GM19463 (cell line): ENCODE results near the gene PIGQ.

Experiments
- ATAC-seq: cut with Tn5 transposase; IDR thresholded peaks from one replicate; pipeline ENCODE4 v1.9.1; 2021; ENCODE audit warnings: mild to moderate bottlenecking, moderate library complexity; ENCODE audit not compliant: unreplicated experiment

PIGQ gene

GRCh38 chr16:533391-534123, 36.2 kb upstream of the PIGQ start:
- ATAC-seq, result no peak

GRCh38 chr16:534135-534534, 35.6 kb upstream of the PIGQ start:
- no peak for ATAC-seq

- no peak for ATAC-seq
These were observed 34.8 kb upstream of the PIGQ start for GRCh38 chr16:534856-535445.

GRCh38 chr16:535446-536405, 34.0 kb upstream of the PIGQ start:
- ATAC-seq, result no peak

GRCh38 chr16:536746-537145, 33.0 kb upstream of the PIGQ start:
- ATAC-seq, result no peak

GRCh38 chr16:537415-538335, 32.1 kb upstream of the PIGQ start:
- ATAC-seq, result no peak

GRCh38 chr16:539901-540530, 29.8 kb upstream of the PIGQ start:
- ATAC-seq, result no peak

GRCh38 chr16:540645-541340, 29.0 kb upstream of the PIGQ start:
- no peak for ATAC-seq

GRCh38 chr16:543301-544164, 26.2 kb upstream of the PIGQ start:
- no peak for ATAC-seq

GRCh38 chr16:544517-544916, 25.3 kb upstream of the PIGQ start:
- no peak for ATAC-seq

GRCh38 chr16:546909-547770, 22.6 kb upstream of the PIGQ start:
- no peak for ATAC-seq

- ATAC-seq, result no peak
These were observed 21.2 kb upstream of the PIGQ start for GRCh38 chr16:548586-548985.

GRCh38 chr16:549544-550263, 20.1 kb upstream of the PIGQ start:
- no peak for ATAC-seq

GRCh38 chr16:551210-551609, 18.6 kb upstream of the PIGQ start:
- no peak for ATAC-seq

GRCh38 chr16:552171-552570, 17.6 kb upstream of the PIGQ start:
- ATAC-seq, result no peak

GRCh38 chr16:553601-554296, 16.0 kb upstream of the PIGQ start:
- no peak for ATAC-seq

- no peak for ATAC-seq
These were observed 15.5 kb upstream of the PIGQ start for GRCh38 chr16:554297-554621.
